GM18907 (cell line): ENCODE measurements around the gene RNU1-3.
"Not testable (repeated sequence)": the region's sequence is repeated elsewhere in the genome, so short reads cannot be mapped to it uniquely, and the experiment has no call there.

ENCODE experiments used
- ATAC-seq: cut with Tn5 transposase; IDR thresholded peaks from one replicate; pipeline ENCODE4 v1.9.1; 2021; ENCODE audit warnings: mild to moderate bottlenecking, moderate library complexity; ENCODE audit not compliant: unreplicated experiment

RNU1-3 gene

GRCh38 chr1:16696507-16697150 is 29.9 kb upstream of the RNU1-3 start:
- not testable (repeated sequence) for ATAC-seq

GRCh38 chr1:16694308-16694702 is 27.6 kb upstream of the RNU1-3 start:
- ATAC-seq, result not testable (repeated sequence)

GRCh38 chr1:16693449-16694307 is 26.9 kb upstream of the RNU1-3 start:
- not testable (repeated sequence) for ATAC-seq

GRCh38 chr1:16692717-16693448 is 26.1 kb upstream of the RNU1-3 start:
- not testable (repeated sequence) for ATAC-seq

GRCh38 chr1:16692283-16692682 is 25.5 kb upstream of the RNU1-3 start:
- ATAC-seq, result not testable (repeated sequence)

GRCh38 chr1:16690971-16691682 is 24.4 kb upstream of the RNU1-3 start:
- ATAC-seq, result not testable (repeated sequence)

GRCh38 chr1:16687132-16687800 is 20.5 kb upstream of the RNU1-3 start:
- not testable (repeated sequence) for ATAC-seq

- ATAC-seq, result not testable (repeated sequence)
These were observed 19.0 kb upstream of the RNU1-3 start for GRCh38 chr1:16685445-16686371.

- ATAC-seq, result peak; percentile 61
These were observed 18.1 kb upstream of the RNU1-3 start for GRCh38 chr1:16684738-16685337.

- ATAC-seq, result peak; percentile 56
These were observed 17.4 kb upstream of the RNU1-3 start for GRCh38 chr1:16684152-16684551.

GRCh38 chr1:16682803-16683202 is 16.1 kb upstream of the RNU1-3 start:
- not testable (repeated sequence) for ATAC-seq

GRCh38 chr1:16680366-16680765 is 13.6 kb upstream of the RNU1-3 start:
- not testable (repeated sequence) for ATAC-seq

GRCh38 chr1:16677552-16678431 is 11.0 kb upstream of the RNU1-3 start:
- peak; percentile 36 for ATAC-seq

- peak; percentile 44 for ATAC-seq
These were observed 10.1 kb upstream of the RNU1-3 start for GRCh38 chr1:16676661-16677523.

GRCh38 chr1:16675118-16675510 is 8.4 kb upstream of the RNU1-3 start:
- ATAC-seq, result not testable (repeated sequence)

- not testable (repeated sequence) for ATAC-seq
These were observed 7.2 kb upstream of the RNU1-3 start for GRCh38 chr1:16673976-16674375.

GRCh38 chr1:16665836-16666235 is 912 bp downstream of the RNU1-3 start:
- ATAC-seq, result not testable (repeated sequence)
